Smooth muscle cell (in vitro differentiated cells): ENCODE results near the gene METTL5. TPM values are rescaled to one million over a fixed set of nuclear protein-coding genes. Genes with fewer than 3 reads are reported as not detected.
A peak's percentile ranks its signal among the peaks of the same experiment; 100 is the strongest.

Source experiments
- DNase-seq: peaks from one replicate; lab custom pipeline; 2025; ENCODE audit not compliant: unreplicated experiment; lab: John Stamatoyannopoulos, UW
- H2AFZ ChIP-seq: fragments of 200-600 bp; sonication (generic); 2 replicates; pipeline ENCODE4 v1.6.0; 2016; ENCODE audit warnings: antibody characterized with exemption, low read depth, mild to moderate bottlenecking
- H3F3A ChIP-seq: fragments of 200-600 bp; sonication (generic); 2 replicates; pipeline ENCODE4 v1.6.0; 2017; ENCODE audit warnings: antibody characterized with exemption, low read depth
- H3K27ac ChIP-seq: fragments of 200-600 bp; sonication (generic); 2 replicates; pipeline ENCODE4 v1.5.1; 2016; ENCODE audit warnings: low read depth, mild to moderate bottlenecking
- H3K27me3 ChIP-seq: fragments of 200-600 bp; sonication (generic); 2 replicates; pipeline ENCODE4 v1.6.1; 2016; ENCODE audit warnings: low read depth, mild to moderate bottlenecking
- H3K36me3 ChIP-seq: fragments of 200-600 bp; sonication (generic); 2 replicates; pipeline ENCODE4 v1.5.1; 2016; ENCODE audit warnings: low read depth
- H3K4me1 ChIP-seq: fragments of 200-600 bp; sonication (generic); 2 replicates; pipeline ENCODE4 v1.5.1; 2016; ENCODE audit warnings: low read depth
- H3K4me2 ChIP-seq: fragments of 200-600 bp; sonication (generic); 2 replicates; pipeline ENCODE4 v1.6.0; 2016; ENCODE audit warnings: mild to moderate bottlenecking
- H3K4me3 ChIP-seq: fragments of 200-600 bp; sonication (generic); 2 replicates; pipeline ENCODE4 v1.5.1; 2016; ENCODE audit warnings: mild to moderate bottlenecking
- H3K79me2 ChIP-seq: fragments of 200-600 bp; sonication (generic); 2 replicates; pipeline ENCODE4 v1.6.0; 2016; ENCODE audit warnings: low read depth, mild to moderate bottlenecking
- H3K9ac ChIP-seq: fragments of 200-600 bp; sonication (generic); 2 replicates; pipeline ENCODE4 v1.6.0; 2016; ENCODE audit warnings: low read depth
- H3K9me3 ChIP-seq: fragments of 200-600 bp; sonication (generic); replicated peaks from 2 replicates; pipeline ENCODE4 v1.5.1; 2016; ENCODE audit warnings: low read depth
- H4K20me1 ChIP-seq: fragments of 200-600 bp; sonication (generic); 2 replicates; pipeline ENCODE4 v1.6.0; 2016; ENCODE audit warnings: low read depth
- WGBS: methylation state at CpG from one replicate; pipeline ENCODE4 v1.1.7; 2016; ENCODE audit warnings: low lambda C conversion rate; 5-methylcytosine and 5-hydroxymethylcytosine counted together
- polyA plus RNA-seq: library from polyadenylated mRNA; unstranded; fragments of >200 nt; fragmentation: Nextera tagmentation; extraction: Ambion mirVana; gene quantifications from 2 replicates; pipeline ENCODE4 v1.2.1, GENCODE V29; 2016
- total RNA-seq: library from RNA; depleted of rRNA; stranded (reverse); fragments of >200 nt; gene quantifications from 2 replicates; pipeline ENCODE4 v1.2.3, GENCODE V29; 2014
- TF ChIP-seq, protein P1 (sequence below): fragments of 200-600 bp; sonication (generic); IDR thresholded peaks from 2 replicates; pipeline ENCODE4 v1.5.1; 2017; ENCODE audit warnings: borderline replicate concordance, mild to moderate bottlenecking, antibody characterized with exemption; ENCODE audit not compliant: insufficient read depth, poor library complexity, severe bottlenecking

METTL5 gene
- total and polyA plus RNA-seq, 2 experiments from 2014 or later: 72.5 to 79.8 TPM

DNA sequence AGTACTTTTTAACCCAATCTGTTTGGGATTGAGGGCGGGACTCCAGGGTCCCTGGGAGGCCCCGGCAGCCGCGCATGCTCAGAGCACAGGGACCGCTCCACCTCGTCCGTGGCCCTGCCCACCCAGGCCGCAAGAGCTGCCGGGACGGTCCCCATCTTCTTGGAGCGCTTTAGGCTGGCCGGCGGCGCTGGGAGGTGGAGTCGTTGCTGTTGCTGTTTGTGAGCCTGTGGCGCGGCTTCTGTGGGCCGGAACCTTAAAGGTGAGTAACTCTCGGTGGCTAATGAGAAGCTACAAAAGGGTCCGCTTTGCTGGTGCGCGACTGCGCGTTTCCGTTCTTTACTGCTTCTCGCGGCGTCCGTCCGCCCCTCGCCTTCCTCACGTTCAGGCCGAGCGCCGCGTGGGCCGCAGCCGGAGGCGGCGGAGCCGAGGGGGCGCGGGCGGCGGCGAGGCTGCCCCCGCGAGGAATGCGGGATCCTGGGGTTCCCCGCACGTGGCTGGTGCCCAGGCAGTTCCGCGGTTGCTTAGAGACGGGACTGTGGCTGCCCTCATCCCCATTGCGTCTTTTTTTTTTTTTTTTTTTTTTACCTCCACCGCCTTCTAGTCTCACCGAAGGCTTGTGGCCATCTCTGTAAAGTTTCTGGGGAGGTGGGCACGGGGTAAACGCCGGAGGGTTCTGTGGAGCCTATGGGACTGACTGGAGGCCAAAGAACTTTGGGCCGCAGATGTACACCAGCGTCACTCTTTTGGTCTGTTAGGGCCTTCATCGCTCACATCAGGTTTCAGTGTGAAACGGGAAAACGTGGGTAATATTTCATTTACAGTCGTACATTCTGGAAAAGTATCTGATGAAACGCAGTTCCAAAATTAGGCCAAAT, 25.8 kb downstream of the METTL5 start, which contains the start of gene SSB:
Gene SSB (plus strand): TSS at position 154 of the 875 bp plus-strand sequence. CDS start 2,090 bp downstream, outside the sequence.
- Histone ChIP-seq H3K27ac (peak within 1 kb of the TSS; percentile 75), H3K27me3 (no peaks in the 10 kb centered on the region), H2AFZ (peak within 1 kb of the TSS; percentile 95), H3K9me3 (no peaks in the 10 kb centered on the region), H4K20me1 (peaks cover 26% of the 10 kb centered on the region), H3F3A (no peaks in the 10 kb centered on the region), H3K36me3 (peaks cover 10% of the 10 kb centered on the region), H3K9ac (peak within 1 kb of the TSS; percentile 82), H3K4me1 (peaks cover 12% of the 10 kb centered on the region), H3K79me2 (peaks cover 50% of the 10 kb centered on the region), H3K4me2 (peak within 1 kb of the TSS; percentile 89), H3K4me3 (peak within 1 kb of the TSS; percentile 97)
- WGBS: under 1% methylated on average over 67 of the region's 67 CpGs
- TF ChIP-seq, protein P1, sequence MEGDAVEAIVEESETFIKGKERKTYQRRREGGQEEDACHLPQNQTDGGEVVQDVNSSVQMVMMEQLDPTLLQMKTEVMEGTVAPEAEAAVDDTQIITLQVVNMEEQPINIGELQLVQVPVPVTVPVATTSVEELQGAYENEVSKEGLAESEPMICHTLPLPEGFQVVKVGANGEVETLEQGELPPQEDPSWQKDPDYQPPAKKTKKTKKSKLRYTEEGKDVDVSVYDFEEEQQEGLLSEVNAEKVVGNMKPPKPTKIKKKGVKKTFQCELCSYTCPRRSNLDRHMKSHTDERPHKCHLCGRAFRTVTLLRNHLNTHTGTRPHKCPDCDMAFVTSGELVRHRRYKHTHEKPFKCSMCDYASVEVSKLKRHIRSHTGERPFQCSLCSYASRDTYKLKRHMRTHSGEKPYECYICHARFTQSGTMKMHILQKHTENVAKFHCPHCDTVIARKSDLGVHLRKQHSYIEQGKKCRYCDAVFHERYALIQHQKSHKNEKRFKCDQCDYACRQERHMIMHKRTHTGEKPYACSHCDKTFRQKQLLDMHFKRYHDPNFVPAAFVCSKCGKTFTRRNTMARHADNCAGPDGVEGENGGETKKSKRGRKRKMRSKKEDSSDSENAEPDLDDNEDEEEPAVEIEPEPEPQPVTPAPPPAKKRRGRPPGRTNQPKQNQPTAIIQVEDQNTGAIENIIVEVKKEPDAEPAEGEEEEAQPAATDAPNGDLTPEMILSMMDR: no peak
- DNase-seq: peak; percentile 68

DNA sequence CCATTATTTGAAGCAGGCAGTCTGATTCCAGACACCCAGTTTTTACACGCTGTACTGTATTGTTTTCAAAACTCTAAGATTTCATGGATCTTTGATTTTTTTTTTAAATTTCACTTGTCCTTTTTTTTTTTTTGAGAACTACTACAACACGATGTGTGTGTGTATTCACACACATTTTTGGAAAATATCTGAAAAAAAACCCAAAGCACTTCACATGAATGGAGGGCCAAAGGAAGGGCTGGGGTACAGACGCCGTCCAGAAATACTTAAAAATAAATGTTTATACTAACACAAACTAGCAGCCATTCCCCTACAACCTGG, 26.3 kb downstream of the METTL5 start:
- peaks cover 20% of the 10 kb centered on the region for H4K20me1 ChIP-seq
- peak overlapping the region; percentile 75 for H3K27ac ChIP-seq
- H3K36me3 ChIP-seq: peaks cover 10% of the 10 kb centered on the region
- no peaks in the 10 kb centered on the region for H3K9me3 ChIP-seq
- TF ChIP-seq, protein P1: no peak
- H3K4me2 ChIP-seq: peak overlapping the region; percentile 89
- H3K27me3 ChIP-seq: no peaks in the 10 kb centered on the region
- peaks cover 12% of the 10 kb centered on the region for H3K4me1 ChIP-seq
- H3F3A ChIP-seq: no peaks in the 10 kb centered on the region
- H3K9ac ChIP-seq: peak overlapping the region; percentile 82
- H3K79me2 ChIP-seq: peaks cover 45% of the 10 kb centered on the region
- peak overlapping the region; percentile 95 for H2AFZ ChIP-seq
- peak overlapping the region; percentile 97 for H3K4me3 ChIP-seq
- no peak for DNase-seq
- 23% methylated on average over 4 of the region's 4 CpGs for WGBS

DNA sequence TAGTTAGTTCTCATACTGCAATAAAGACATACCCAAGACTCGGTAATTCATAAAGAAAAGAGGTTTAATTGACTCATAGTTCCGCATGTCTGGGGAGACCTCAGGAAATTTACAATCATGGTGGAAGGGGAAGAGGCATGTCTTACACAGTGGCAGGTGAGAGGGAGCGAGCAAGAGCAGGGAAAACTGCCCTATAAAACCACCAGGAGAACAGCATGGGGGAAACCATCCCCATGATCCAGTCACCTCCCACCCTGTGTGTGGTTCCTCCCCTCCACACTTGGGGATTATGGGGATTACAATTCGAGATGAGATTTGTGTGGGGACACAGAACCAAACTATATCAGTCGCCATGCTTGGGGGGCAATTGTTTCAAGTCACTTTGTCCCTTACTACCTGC, 27.1 kb downstream of the METTL5 start:
- Histone ChIP-seq H3K4me1 (peaks cover 12% of the 10 kb centered on the region), H3K4me2 (no peak overlapping the region), H3K79me2 (peaks cover 39% of the 10 kb centered on the region), H4K20me1 (peaks cover 14% of the 10 kb centered on the region), H2AFZ (peak overlapping the region; percentile 95), H3K27me3 (no peaks in the 10 kb centered on the region), H3K9ac (no peak overlapping the region), H3K4me3 (no peak overlapping the region), H3K27ac (no peak overlapping the region), H3K36me3 (peaks cover 10% of the 10 kb centered on the region), H3K9me3 (no peaks in the 10 kb centered on the region), H3F3A (no peaks in the 10 kb centered on the region)
- TF ChIP-seq, protein P1: no peak
- 90% methylated on average over 5 of the region's 5 CpGs for WGBS
- DNase-seq: no peak
